HG03432 (cell line): ENCODE data around the gene EDN3.

Source experiments
- ATAC-seq: cut with Tn5 transposase; IDR thresholded peaks from one replicate; pipeline ENCODE4 v1.9.1; 2021; ENCODE audit warnings: mild to moderate bottlenecking, moderate library complexity; ENCODE audit not compliant: unreplicated experiment

Gene EDN3, protein sequence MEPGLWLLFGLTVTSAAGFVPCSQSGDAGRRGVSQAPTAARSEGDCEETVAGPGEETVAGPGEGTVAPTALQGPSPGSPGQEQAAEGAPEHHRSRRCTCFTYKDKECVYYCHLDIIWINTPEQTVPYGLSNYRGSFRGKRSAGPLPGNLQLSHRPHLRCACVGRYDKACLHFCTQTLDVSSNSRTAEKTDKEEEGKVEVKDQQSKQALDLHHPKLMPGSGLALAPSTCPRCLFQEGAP

DNA sequence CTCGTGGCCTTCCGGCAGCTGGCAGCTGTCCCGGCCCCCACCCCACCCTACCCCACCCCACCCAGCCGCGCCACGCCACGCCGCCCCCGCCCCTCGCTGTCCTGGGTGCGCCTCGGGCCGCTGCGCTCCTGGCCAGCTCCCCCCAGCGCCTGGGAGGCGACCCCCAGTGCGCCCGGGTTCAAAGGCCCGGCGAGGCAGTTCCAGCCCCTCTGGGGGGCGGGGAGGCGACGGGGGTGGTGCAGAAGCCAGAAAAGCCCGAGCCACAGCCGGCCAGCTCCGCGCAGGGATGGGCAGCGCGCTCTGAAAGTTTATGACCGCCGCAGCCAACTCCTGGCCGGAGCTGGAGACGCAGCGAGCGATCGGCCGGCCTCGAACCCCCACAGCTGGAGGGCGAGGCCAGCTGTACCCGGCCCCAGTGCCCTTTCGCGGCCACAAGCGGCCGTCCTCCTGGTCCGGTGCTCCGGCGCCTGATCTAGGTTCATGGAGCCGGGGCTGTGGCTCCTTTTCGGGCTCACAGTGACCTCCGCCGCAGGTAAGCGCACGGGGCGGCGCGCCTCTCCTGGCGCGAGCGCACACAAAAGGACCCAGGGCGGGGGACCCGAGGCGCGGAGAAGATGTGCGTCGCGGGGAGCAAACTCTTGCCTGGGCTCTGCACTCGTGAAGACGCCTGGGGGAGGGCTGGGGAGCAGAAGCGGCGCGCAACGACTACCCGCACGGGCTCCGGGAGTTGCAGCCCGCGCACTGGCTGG, at the start of gene EDN3:
Gene EDN3, plus strand, starts transcription at position 279 of the 749 bp plus-strand sequence. Its CDS starts 202 bp downstream, at position 481.
- ATAC-seq: no peak

DNA sequence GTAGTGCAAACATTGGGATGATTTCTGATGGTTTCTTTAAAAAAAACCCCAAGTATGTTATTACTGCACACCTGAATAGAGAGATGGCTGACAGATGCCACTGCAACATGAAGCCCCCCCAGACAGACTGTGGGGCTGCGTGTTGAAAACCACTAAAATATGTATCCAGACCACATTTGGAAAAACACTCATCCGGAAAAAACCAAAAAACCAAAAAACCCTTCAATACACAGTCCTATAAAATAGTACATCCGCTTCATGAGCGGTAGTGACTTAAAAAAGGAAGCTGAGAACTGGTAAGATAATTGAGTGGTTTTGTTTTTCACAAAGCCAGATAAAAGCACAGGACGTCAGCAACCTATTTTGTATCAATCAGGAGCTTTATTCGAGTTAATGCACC, 47.1 kb upstream of the EDN3 start:
- no peak for ATAC-seq

DNA sequence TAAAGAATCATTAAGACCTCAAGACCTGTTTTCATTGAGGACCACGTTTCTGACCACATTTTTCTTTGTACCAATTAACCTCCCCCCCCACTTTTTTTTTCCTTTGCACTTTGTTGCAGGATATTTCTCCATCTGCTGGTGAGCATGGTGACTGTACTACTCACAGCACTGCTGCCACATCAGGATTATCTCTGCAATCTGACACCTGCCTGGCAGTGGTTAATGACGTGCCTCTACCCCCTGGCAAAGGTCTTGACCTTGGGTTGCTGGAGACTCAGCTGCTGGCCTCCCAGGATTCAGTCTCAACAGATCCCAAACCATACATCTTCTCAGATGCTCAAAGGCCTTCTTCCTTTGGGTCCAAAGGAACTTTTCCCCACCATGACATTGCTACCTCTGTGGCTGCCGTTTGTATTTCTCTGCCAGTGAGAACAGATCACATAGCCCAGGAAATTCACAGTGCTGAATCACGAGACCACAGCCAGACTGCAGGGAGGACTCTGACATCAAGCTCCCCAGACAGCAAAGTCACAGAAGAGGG, 46.6 kb upstream of the EDN3 start:
- ATAC-seq: no peak

- ATAC-seq: no peak
Observed at GRCh38 chr20:59255256-59255655, 45.2 kb upstream of the EDN3 start.

DNA sequence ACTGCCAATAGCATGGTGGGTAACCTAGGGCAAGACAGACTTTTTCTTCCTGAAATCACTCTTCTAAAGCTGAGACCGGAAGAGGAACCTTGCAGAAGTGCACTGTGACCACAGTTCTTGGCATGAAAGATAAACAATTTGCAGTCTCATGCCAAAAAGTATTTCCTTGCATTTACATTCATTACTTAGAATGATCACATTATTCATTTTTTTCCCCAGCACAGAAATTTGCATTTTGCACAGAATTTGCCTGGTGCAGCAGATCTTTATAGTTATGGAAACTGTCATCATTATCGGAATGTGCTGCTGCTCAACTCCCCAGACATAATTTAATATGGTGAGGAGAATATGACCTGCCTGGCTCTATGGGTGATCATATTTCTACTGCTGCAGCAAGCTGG, 42.2 kb upstream of the EDN3 start:
- no peak for ATAC-seq

- no peak for ATAC-seq
Observed at GRCh38 chr20:59259946-59260345, 40.5 kb upstream of the EDN3 start.

DNA sequence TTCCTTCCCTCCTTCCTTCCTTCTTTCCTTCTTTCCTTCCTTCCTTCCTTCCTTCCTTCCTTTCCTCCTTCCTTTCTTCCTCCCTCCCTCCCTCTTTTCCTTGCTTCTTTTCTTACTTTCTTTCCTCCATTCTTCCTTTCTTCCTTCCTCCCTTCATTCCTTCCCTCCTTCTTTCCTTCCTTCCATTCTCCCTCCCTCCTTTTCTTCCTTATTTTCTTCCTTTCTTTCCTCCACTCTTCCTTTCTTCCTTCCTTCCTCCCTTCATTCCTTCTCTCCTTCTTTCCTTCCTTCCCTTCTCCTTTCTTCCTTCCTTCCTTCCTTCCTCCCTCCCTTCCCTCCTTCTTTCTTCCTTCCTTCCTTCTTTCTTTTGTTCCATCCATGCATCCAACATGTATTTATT, 35.1 kb upstream of the EDN3 start:
- ATAC-seq: no peak

DNA sequence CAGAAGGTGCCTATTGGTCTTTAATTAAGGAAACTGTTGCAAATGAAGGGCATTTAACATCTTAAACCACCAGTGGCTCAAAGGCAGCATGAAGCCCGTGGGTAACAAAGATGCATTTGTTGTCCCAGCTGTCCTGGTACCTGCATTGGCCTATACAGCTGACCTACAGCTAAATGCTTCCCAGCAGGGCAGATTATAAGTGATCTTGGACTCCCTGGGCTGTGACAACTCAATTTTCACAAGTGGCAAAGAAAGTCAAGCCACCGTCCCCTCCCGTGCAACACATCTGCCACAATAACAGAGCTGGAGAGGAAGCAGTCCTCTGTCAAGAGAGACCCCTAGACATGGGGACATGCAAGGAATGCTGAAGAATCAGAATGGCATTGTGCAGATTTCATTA, 31.5 kb upstream of the EDN3 start:
- ATAC-seq: no peak

GRCh38 chr20:59269411-59270025, 30.9 kb upstream of the EDN3 start:
- ATAC-seq: no peak

- ATAC-seq: no peak
Observed at GRCh38 chr20:59270380-59270779, 30.0 kb upstream of the EDN3 start.

DNA sequence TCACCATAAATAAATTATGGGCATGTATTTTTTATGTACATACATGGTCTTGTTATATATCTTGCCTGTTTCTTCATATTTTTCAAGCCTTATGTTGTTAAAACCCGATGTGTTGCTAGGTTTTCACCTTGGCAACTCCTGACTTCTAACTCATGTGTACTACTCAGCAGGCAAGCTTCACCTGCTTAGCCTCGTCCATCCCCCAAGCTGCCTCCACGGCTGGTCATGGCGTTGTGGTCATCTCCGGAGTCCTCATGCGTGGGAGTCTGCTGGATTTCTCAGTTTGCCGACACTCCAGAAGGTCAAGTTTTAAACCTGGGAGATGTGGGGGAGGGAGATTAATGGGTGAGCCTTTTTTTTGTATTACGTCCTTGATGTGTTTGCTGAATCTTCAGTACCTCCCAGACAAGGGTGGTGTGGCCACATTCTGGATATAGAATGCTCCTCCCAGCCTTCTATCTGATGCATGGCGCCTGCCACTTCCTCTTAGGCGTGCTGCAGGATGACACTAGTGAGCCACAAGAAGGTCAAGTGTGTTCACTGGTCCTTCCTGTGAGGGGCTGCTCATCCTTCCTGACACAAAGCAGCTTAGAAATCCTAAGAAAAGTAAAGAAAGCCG, 26.6 kb upstream of the EDN3 start:
- no peak for ATAC-seq

GRCh38 chr20:59276938-59277337, 23.5 kb upstream of the EDN3 start:
- ATAC-seq: no peak

- ATAC-seq: no peak
Observed at GRCh38 chr20:59284470-59284869, 15.9 kb upstream of the EDN3 start.

DNA sequence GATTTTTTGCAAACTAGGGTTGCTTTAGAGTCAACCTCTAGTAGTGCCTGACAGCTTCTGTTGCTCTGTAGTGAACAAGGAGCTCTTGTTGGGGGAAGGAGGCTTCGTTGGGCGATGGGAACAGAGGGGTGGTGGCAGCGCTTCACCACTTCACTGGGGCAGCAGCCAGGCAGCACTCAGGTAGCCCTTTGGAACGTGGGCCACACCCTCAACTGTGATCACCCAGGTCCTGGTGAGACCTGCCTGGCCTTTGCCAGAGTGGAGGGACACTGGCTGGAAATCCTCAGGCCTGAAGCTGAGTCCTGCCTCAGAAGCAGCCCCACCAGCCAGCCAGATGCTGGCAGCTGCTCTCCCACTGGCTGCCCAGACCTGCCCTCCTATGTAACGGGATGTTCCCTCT, 10.4 kb upstream of the EDN3 start:
- ATAC-seq: no peak

DNA sequence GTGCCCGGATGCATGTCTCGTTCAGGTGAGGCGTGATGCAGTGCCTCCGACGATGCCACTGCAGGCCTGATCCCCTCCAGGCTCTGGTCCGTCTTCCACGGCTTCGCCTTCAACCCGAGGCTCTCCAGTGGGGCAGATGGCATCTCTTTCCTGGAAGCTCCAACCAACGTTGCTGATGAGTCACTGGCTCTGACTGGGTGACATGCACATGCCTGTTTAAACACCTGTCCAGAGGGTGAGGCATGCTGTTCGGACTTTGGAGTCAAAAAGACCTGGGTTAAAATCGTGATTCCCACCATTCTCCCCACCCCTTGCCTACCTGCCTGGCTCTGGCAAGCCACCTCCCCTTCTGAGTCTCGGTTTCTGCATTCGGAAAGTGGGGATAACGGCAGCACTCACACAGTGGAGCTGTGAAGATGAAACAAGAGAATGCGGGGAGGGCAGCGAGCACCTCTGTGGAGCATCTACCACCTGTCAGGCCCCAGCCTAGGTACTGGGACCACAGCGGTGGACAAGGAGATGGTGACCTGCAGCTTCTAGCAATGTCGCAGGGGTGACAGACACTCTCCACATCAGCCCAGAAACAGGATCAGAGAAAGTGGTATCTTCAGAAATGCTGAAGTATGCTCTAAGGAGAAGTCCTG, 8.5 kb upstream of the EDN3 start:
- no peak for ATAC-seq

DNA sequence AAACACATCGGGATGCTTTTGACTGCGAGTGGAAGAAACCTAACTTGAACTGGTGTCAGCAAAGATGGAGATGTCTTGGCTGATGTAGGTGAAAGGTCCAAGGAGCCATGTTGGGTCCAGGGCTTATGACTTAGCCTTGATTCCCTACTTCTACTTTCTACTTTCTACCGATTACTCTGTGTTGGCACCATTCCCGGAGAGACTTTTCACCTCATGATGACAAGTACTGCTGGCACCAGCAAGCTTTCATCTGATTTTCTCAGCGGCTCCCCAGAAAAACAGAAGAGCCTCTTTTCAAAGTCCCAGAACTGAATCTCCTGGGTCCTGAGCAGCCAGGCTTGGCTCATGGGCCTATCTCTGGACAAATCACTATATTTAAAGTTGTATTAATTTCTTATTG, 4.9 kb upstream of the EDN3 start:
- no peak for ATAC-seq

GRCh38 chr20:59297686-59298085, 2.7 kb upstream of the EDN3 start:
- no peak for ATAC-seq

- ATAC-seq: no peak
Observed at GRCh38 chr20:59299945-59300332, 472 bp upstream of the EDN3 start.

DNA sequence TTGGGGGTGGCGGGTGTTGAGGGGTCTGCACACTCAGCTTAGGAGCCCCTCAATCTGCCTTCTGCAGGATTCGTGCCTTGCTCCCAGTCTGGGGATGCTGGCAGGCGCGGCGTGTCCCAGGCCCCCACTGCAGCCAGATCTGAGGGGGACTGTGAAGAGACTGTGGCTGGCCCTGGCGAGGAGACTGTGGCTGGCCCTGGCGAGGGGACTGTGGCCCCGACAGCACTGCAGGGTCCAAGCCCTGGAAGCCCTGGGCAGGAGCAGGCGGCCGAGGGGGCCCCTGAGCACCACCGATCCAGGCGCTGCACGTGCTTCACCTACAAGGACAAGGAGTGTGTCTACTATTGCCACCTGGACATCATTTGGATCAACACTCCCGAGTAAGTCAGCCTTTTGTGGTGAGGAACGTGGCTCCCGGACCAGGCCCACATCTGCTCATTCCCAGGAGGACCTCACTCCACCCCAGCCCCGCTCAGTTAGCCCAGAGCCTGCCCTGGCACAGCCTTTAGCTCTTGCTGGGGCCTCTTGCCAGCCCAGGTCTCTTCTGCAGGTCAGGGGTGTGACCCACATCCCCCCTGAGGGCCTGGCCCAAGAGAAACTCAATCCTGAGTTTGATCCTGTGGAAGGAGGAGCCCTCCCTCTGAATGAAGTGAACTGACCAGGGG, 1.1 kb downstream of the EDN3 start:
- no peak for ATAC-seq

GRCh38 chr20:59305908-59306655, 5.7 kb downstream of the EDN3 start:
- ATAC-seq: no peak
